Fibroblast of peridontal ligament (primary cell): Measurements from ENCODE around the gene MYBPC3.

Experiments used
- DNase-seq: peaks from one replicate; pipeline ENCODE4 v3.0.0-alpha.2; 2010; ENCODE audit errors: extremely low read depth

Gene MYBPC3

DNA sequence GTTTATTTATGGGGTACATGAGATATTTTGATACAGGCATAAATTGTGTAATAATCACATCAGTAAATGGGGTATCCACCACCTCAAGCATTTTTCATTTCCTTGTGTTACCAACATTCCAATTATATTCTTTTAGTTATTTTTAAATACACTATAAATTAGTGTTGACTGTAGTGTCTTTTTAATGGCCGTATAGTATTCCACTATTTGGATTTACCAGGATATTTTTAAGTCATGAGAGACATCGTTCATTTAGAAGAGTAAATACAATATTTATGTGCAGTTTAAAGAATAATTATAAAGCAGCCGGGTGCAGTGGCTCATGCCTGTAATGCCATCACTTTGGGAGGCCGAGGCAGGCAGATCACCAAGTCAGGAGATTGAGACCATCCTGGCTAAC is 32.0 kb upstream of the MYBPC3 start:
- DNase-seq: no peak

GRCh38 chr11:47383071-47383470 is 30.6 kb upstream of the MYBPC3 start:
- peak; percentile 47 for DNase-seq

DNA sequence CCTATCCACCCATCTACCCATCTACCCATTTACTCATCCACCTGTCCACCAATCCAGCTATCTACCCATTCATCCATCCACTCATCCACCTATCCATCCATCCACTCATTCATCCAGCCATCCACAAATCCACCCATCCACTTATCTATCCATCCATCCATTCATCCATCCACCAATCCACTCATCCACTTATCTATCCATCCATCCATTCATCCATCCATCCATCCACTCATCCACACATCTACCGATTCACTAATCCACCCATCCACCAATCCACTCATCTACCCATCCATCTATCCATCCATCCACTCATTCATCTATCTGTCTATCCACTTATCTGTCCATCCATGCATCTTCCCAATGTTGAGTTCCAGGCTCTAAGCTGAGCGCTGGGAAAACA is 27.6 kb upstream of the MYBPC3 start:
- no peak for DNase-seq

DNA sequence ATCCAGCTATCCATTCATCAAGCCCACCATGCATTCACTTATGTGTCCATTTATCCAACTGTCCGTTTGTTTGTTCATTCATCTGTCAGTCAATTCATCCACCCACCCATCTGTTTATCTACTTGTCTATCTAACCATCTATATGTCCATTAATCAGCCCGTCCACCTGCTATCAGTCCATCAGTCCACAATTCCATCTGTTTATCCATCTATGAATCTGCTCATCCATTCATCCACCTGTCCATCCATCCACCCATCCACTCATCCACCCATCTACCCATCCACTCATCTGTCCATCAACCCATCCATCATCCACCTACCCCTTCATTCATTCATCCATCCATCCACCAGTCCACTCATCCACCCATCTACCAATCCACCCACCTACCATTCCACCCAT is 26.8 kb upstream of the MYBPC3 start:
- DNase-seq: no peak

GRCh38 chr11:47378836-47379170 is 26.3 kb upstream of the MYBPC3 start:
- DNase-seq: no peak

DNA sequence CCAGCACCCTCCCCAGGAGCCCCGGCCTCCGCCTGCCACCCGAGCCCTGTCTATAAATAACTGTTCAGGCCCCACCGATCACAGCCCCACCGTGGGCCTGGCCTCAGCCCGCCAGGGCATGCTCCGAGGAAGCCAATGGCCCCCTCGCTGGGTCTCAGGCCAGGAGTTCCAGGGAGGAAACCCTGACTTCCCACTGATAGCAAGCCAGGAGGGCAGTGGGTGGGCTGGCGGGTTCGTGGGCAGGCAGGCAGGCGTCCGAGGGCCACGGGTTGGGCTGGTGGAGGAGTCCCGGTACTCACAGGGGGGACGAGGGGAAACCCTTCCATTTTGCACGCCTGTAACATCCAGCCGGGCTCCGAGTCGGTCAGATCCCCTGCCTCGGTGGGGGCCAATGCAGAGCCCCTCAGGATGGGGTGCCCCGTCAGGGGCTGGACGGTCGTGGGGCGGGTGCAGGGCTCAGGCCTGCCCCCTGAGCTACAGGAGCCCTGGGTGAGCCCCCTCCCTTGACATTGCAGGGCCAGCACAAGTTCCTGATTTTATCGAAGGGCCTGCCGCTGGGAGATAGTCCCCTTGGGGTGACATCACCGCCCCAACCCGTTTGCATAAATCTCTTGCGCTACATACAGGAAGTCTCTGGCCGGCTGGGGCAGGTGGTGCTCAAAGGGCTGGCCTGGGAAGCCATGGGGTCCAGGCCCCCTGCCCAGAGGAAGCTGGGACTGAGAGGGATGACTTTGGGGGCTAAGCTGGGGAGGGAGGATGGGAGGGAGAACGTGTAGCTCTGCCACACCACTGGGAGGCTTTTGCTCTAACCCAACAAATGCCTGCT is 25.7 kb upstream of the MYBPC3 start, which contains the start of gene SPI1:
TSS of gene SPI1 (minus strand) at position 538 of the 826 bp plus-strand sequence. CDS start at position 344, 194 bp downstream.
- DNase-seq: no peak

DNA sequence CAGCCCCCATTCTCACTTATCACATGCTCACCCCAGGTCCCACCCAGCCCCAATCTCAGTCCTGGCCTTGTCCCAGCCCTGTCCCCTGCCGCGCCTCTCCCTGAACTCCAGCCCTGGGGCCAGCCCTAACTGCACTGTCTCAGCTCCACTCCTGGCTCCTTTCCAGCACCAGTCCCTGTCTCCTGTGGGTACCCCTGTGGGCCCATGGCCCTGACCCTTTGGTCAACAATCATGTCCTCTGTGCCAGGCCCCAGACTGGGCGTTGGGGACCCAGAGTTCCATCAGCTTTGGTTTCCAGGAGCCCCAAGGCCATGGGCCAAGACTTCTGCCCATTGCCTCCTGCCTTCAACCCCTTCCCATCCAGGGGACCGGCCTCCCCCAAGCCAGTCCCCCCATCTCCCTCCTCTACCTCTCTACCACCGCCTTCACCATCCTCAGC is 25.1 kb upstream of the MYBPC3 start:
- DNase-seq: no peak

DNA sequence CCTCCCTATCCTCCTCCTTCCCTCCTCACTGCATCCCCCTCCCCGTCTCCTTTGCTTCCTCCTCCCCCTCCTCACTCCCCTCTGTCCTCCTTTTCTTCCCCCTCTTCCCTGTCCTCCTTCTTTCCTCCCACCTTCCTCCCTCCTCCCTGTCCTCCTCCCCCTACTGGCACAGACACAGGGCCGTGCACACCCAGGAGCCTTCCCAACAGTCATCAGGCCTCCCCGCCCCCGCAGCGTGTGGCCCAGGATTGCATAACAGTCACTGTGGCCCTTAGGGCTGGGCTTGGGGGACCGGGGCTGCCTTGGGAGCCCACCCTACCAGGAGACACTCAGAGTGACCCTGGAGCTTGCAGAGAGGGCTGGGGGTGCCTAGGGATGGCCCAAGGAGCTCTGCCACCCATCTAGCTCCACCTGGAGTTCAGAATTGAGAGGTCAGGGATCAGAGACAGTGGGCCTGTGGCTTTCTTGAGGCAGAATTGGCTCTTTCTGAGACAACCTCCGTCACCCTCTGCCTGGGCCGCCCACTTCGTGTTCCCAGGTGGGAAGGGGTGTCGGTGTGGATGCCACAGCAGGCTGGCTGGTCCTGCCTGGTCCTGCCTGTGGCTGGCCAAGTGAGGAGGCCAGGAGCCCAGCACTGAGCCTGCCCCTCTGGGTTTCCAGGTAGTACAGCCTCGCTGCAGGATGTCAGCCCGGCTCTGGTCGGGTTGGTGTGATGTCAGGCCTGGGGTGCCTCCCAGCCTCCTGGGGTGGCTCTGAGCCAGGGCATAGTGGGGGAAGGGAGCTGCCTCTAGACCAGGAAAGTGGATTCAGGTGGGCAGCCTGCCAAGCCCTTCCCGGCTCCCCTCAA is 24.2 kb upstream of the MYBPC3 start:
- DNase-seq: no peak

DNA sequence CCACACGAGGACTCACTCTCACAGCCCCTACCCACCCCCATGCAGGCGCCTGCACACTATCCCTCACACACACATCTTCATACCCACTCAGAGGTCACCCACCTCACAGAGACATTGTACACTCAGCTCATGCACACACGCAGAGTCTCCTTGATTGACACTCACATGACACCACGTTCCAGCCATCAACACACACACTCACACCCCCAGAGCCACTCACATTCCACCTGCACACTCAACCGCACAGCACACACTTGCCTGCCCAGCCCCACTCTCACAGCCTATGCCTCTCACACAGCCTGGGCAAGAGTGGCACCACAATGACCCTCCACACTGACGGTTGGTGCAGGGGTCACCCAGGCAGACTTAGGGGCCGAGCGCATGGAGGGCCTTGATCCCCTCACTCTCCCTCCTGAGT is 23.6 kb upstream of the MYBPC3 start:
- DNase-seq: no peak

DNA sequence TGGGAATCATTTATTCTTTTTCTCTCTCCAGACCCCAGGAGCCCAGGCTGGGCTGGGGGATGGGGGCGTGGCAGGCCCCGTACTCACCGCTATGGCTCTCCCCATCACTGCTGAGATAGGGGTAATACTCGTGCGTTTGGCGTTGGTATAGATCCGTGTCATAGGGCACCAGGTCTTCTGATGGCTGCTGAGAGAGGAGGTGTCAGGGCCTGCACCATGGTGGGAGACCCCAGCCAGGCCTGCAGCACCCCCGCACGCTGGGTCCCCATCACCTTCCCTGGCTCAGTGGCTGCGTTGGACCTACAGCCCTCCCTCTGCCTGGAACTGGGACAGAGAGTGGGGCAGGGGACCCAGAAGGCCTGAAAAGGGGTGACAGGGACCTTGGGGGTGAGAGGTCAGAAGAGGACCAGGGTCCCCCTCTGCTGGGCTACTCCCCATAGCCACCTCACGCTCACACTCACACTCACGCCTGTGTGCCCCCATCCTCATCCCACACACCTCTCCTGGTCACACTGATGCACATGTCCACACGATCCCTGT is 23.1 kb upstream of the MYBPC3 start:
- no peak for DNase-seq

GRCh38 chr11:47375020-47375419 is 22.5 kb upstream of the MYBPC3 start:
- DNase-seq: no peak

- DNase-seq: no peak
Measured at GRCh38 chr11:47374720-47375019, 22.2 kb upstream of the MYBPC3 start.

GRCh38 chr11:47373876-47374719 is 21.6 kb upstream of the MYBPC3 start:
- DNase-seq: peak; percentile 66

- DNase-seq: no peak
Measured at GRCh38 chr11:47372422-47372821, 19.9 kb upstream of the MYBPC3 start.

GRCh38 chr11:47369676-47370075 is 17.2 kb upstream of the MYBPC3 start:
- DNase-seq: no peak

DNA sequence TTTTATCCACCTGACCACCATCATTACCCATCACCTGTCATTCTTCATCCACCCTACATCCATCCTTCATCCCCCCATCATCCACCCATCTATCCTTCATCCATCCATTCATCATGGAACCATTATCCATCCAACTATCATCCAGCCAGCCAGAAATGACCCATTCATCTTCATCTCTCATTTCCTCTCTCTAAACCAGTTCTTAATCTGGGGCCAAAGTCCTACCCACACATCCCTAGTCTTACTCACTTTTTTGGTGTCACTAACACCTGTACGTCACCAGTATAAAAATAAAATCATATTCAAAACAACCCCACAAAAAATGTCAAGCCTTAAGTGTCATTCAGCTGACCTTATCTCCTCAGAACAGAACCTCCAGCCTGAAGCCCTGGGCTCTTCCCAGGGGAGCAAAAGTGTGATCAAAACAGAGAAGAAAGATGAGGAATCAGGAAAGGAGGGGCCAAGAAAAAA is 13.6 kb upstream of the MYBPC3 start:
- no peak for DNase-seq

GRCh38 chr11:47361419-47361818 is 8.9 kb upstream of the MYBPC3 start:
- no peak for DNase-seq

DNA sequence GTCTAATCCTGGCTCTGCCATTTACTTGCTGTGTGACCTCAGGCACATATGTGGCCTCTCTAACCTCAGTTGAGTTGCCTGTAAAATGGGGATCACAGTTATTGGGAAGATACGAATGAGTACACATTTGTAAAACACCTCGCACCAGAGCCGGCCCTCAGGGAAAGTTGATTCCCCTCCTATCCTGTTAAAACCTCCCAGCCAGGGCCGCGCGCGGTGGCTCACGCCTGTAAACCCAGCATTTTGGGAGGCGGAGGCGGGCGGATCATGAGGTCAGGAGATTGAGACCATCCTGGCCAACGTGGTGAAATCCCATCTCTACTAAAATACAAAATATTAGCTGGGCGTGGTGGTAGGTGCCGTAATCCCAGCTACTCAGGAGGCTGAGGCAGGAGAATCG is 7.8 kb upstream of the MYBPC3 start:
- DNase-seq: no peak

- no peak for DNase-seq
Measured at GRCh38 chr11:47359586-47359985, 7.1 kb upstream of the MYBPC3 start.

GRCh38 chr11:47359162-47359561 is 6.7 kb upstream of the MYBPC3 start:
- DNase-seq: no peak

GRCh38 chr11:47358731-47359051 is 6.2 kb upstream of the MYBPC3 start:
- DNase-seq: no peak
